H1 (cell line): ENCODE results near the gene SV2B. TPM values are rescaled to one million over a fixed set of nuclear protein-coding genes. Genes with fewer than 3 reads are reported as not detected.

Source experiments
- E2F6 ChIP-seq: IDR thresholded peaks from 2 replicates; pipeline ENCODE4 v1.6.1; 2012; ENCODE audit warnings: inconsistent platforms
- EZH2 ChIP-seq: fragments of 200-600 bp; sonication (generic); IDR thresholded peaks from 2 replicates; pipeline ENCODE4 v1.7.1; 2012; ENCODE audit warnings: low read depth, mild to moderate bottlenecking, moderate library complexity, low read length, inconsistent platforms; ENCODE audit not compliant: severe bottlenecking
- KDM4A ChIP-seq: IDR thresholded peaks from one replicate; pipeline ENCODE4 v1.7.1; 2012; ENCODE audit warnings: low read depth, mild to moderate bottlenecking, moderate library complexity, low read length, inconsistent platforms; ENCODE audit not compliant: severe bottlenecking
- RAD21 ChIP-seq, 2 experiments: IDR thresholded peaks in 1 of 2; conservative IDR thresholded peaks in 1 of 2; 2 replicates each; pipeline ENCODE4 v1.6.1; 2011; ENCODE audit warnings: low read depth in 2 of 2, low read length in 2 of 2, improper control_type of control experiment in 1 of 2, inconsistent platforms in 1 of 2, mild to moderate bottlenecking in 1 of 2, moderate library complexity in 1 of 2
- SAP30 ChIP-seq: fragments of 300-600 bp; sonication (generic); IDR thresholded peaks from 2 replicates; pipeline ENCODE4 v1.7.1; 2012; ENCODE audit warnings: low read length, moderate library complexity, mild to moderate bottlenecking, inconsistent platforms; ENCODE audit not compliant: insufficient read depth, insufficient replicate concordance
- SIN3A ChIP-seq, 2 experiments: IDR thresholded peaks in 1 of 2; conservative IDR thresholded peaks in 1 of 2; 2 replicates each; pipeline ENCODE4 v1.6.1; 2011 to 2012; ENCODE audit warnings: low read length in 2 of 2, improper control_type of control experiment in 1 of 2, low read depth in 1 of 2, mild to moderate bottlenecking in 1 of 2
- SUZ12 ChIP-seq: fragments of 200-600 bp; sonication (generic); IDR thresholded peaks from 2 replicates; pipeline ENCODE4 v1.6.1; 2012; ENCODE audit warnings: mild to moderate bottlenecking, inconsistent platforms, low read length, moderate library complexity, mixed read lengths
- TAF7 ChIP-seq: optimal IDR thresholded peaks from 2 replicates; pipeline ENCODE3; 2011; ENCODE audit warnings: low read depth, mild to moderate bottlenecking, inconsistent platforms, low read length, moderate library complexity, borderline replicate concordance
- polyA plus RNA-seq, 7 experiments: library from polyadenylated mRNA; depleted of rRNA in 3 of 7; stranded (reverse) in 5 of 7; unstranded in 2 of 7; fragments of >200 nt in 5 of 7; fragments of 200-250 nt in 2 of 7; gene quantifications; 1 replicate in 5 of 7; 2 replicates in 1 of 7; 4 replicates in 1 of 7; pipeline versions ENCODE4 v1.2.1 to v1.2.3, GENCODE V29; 2011 to 2013; ENCODE audit warnings: missing spikeins in 2 of 7, mixed read lengths in 2 of 7
- total RNA-seq: library from RNA; stranded (reverse); fragmentation: NEBNext Ultra II Directional; extraction: Animal tissue kit (Norgen Biotek cat#: 25700); gene quantifications from 2 replicates; pipeline ENCODE4 v1.2.1, GENCODE V29; 2021

The SV2B gene
- total and polyA plus RNA-seq, 2 of the 8 experiments (the other 6 are each of a cell fraction or from before 2014, with no cell fraction given), result 0.09 to 0.20 TPM

- no peak for TF ChIP-seq SIN3A (conservative IDR thresholded peaks at IDR 0.05 in 1 of 2, IDR thresholded peaks at IDR 0.05 in 1 of 2; ENCODE audit: low read depth in 1 of 2, low read length in 2 of 2)
- TF ChIP-seq KDM4A, result no peak
- no peak for TF ChIP-seq EZH2
- TF ChIP-seq SAP30, result no peak
- no peak for TF ChIP-seq E2F6
- TF ChIP-seq TAF7, result no peak
- TF ChIP-seq SUZ12, result no peak
- no peak for TF ChIP-seq RAD21 (IDR thresholded peaks at IDR 0.05 in 1 of 2, conservative IDR thresholded peaks at IDR 0.05 in 1 of 2; ENCODE audit: low read depth in 2 of 2, low read length in 2 of 2)
Observed at GRCh38 chr15:91073768-91074167, 26.3 kb upstream of the SV2B start (continued).
